Uterus (tissue), 2 donors: ENCODE measurements around the gene NELFB.

Experiments
- CTCF ChIP-seq, 4 experiments: fragments of 200-600 bp in 2 of 4; fragments of 450-650 bp in 2 of 4; sonication (generic) in 2 of 4; IDR thresholded peaks; one replicate each; pipeline ENCODE4 v1.5.1; 2016 to 2019; ENCODE audit warnings: antibody characterized with exemption in 4 of 4, mild to moderate bottlenecking in 2 of 4, moderate library complexity in 1 of 4
- POLR2A ChIP-seq, 2 donors: fragments of 450-650 bp; IDR thresholded peaks; one replicate each; pipeline ENCODE4 v1.6.1; 2016; ENCODE audit warnings: antibody characterized with exemption in 2 of 2, mild to moderate bottlenecking in 1 of 2, moderate library complexity in 1 of 2

- no peak for TF ChIP-seq POLR2A (IDR thresholded peaks at IDR 0.05)
- no peak for TF ChIP-seq CTCF (IDR thresholded peaks at IDR 0.05)
These were observed 43.6 kb upstream of the NELFB start for GRCh38 chr9:137211532-137211931.
